Uterus (tissue), 4 donors: Measurements from ENCODE around the gene LRBA. TPM values are rescaled to one million over a fixed set of nuclear protein-coding genes. Genes with fewer than 3 reads are reported as not detected.

Source experiments
- DNase-seq, 2 donors: peaks; one replicate each; pipeline ENCODE4 v3.0.0-alpha.2; 2019 to 2020
- H3K27ac ChIP-seq, 2 donors: fragments of 200-600 bp; sonication (generic); 1 replicate in 1 of 2; 2 replicates in 1 of 2; pipeline ENCODE4 v1.5.1; 2016 to 2018
- H3K27me3 ChIP-seq, 2 donors: fragments of 200-600 bp; sonication (generic); one replicate each; pipeline ENCODE4 v1.5.1; 2018 to 2019; ENCODE audit warnings: control low read depth in 1 of 2
- H3K36me3 ChIP-seq, 2 donors: fragments of 200-600 bp; sonication (generic); one replicate each; pipeline ENCODE4 v1.5.1; 2019; ENCODE audit warnings: control low read depth in 1 of 2
- H3K4me1 ChIP-seq, 2 donors: fragments of 200-600 bp; sonication (generic); one replicate each; pipeline ENCODE4 v1.5.1; 2018 to 2019; ENCODE audit warnings: control low read depth in 1 of 2
- H3K4me3 ChIP-seq, 2 donors: fragments of 200-600 bp; sonication (generic); 1 replicate in 1 of 2; 2 replicates in 1 of 2; pipeline ENCODE4 v1.5.1; 2018 to 2019; ENCODE audit warnings: mild to moderate bottlenecking in 1 of 2
- H3K9me3 ChIP-seq, 2 donors: fragments of 200-600 bp; sonication (generic); one replicate each; pipeline ENCODE4 v1.5.1; 2019; ENCODE audit warnings: control low read depth in 1 of 2
- CTCF ChIP-seq, 4 experiments: fragments of 200-600 bp in 2 of 4; fragments of 450-650 bp in 2 of 4; sonication (generic) in 2 of 4; IDR thresholded peaks; one replicate each; pipeline ENCODE4 v1.5.1; 2016 to 2019; ENCODE audit warnings: antibody characterized with exemption in 4 of 4, mild to moderate bottlenecking in 2 of 4, moderate library complexity in 1 of 4
- POLR2A ChIP-seq, 2 donors: fragments of 450-650 bp; IDR thresholded peaks; one replicate each; pipeline ENCODE4 v1.6.1; 2016; ENCODE audit warnings: antibody characterized with exemption in 2 of 2, mild to moderate bottlenecking in 1 of 2, moderate library complexity in 1 of 2
- intact Hi-C: fragments of 100-400 bp; cut with DNase I; formaldehyde crosslinking; loops from one replicate; pipeline ENCODE4 v1.15.1; 2023; ENCODE audit warnings: low total_unique reads
- total RNA-seq, 4 donors: library from RNA; depleted of rRNA in 3 of 4; stranded (reverse); fragments of >200 nt in 3 of 4; gene quantifications; one replicate each; pipeline versions ENCODE4 v1.1.0 to v1.2.4, GENCODE V29; 2014 to 2023
- donor health status: DM: yes; HTN: yes; CAD: no.

LRBA gene
- total RNA-seq, 4 donors from 2014 or later = 32.0 to 126 (median 41.7) TPM

- DNase-seq = no peak
- no peaks in the 10 kb centered on the region for H3K4me1 ChIP-seq
- H3K36me3 ChIP-seq = no peaks in the 10 kb centered on the region
- no peak overlapping the region for H3K27ac ChIP-seq
- no peaks in the 10 kb centered on the region for H3K9me3 ChIP-seq
- H3K4me3 ChIP-seq = no peak overlapping the region
- intact Hi-C loops = no loop called here
- H3K27me3 ChIP-seq = no peaks in the 10 kb centered on the region
- no peak for TF ChIP-seq CTCF (IDR thresholded peaks at IDR 0.05)
- no peak for TF ChIP-seq POLR2A (IDR thresholded peaks at IDR 0.05)
These were observed 685.7 kb downstream of the LRBA start for GRCh38 chr4:150329373-150329772.

GRCh38 chr4:150328496-150328895 lies 686.6 kb downstream of the LRBA start:
- no peaks in the 10 kb centered on the region for H3K4me1 ChIP-seq
- H3K36me3 ChIP-seq = no peaks in the 10 kb centered on the region
- no peak for TF ChIP-seq CTCF (IDR thresholded peaks at IDR 0.05)
- TF ChIP-seq POLR2A (IDR thresholded peaks at IDR 0.05) = no peak
- no peak overlapping the region for H3K27ac ChIP-seq
- no peak for DNase-seq
- intact Hi-C loops = no loop called here
- no peaks in the 10 kb centered on the region for H3K27me3 ChIP-seq
- H3K4me3 ChIP-seq = no peak overlapping the region
- H3K9me3 ChIP-seq = no peaks in the 10 kb centered on the region

GRCh38 chr4:150327262-150327780 lies 687.8 kb downstream of the LRBA start:
- Histone ChIP-seq H3K36me3 (no peaks in the 10 kb centered on the region), H3K9me3 (no peaks in the 10 kb centered on the region), H3K27ac (no peak overlapping the region), H3K4me3 (no peak overlapping the region), H3K27me3 (no peaks in the 10 kb centered on the region), H3K4me1 (no peaks in the 10 kb centered on the region)
- intact Hi-C loops = no loop called here
- DNase-seq = no peak
- no peak for TF ChIP-seq POLR2A (IDR thresholded peaks at IDR 0.05)
- no peak for TF ChIP-seq CTCF (IDR thresholded peaks at IDR 0.05)

- DNase-seq = no peak
- Histone ChIP-seq H3K4me3 (no peak overlapping the region), H3K4me1 (no peaks in the 10 kb centered on the region), H3K9me3 (no peaks in the 10 kb centered on the region), H3K27ac (no peak overlapping the region), H3K27me3 (no peaks in the 10 kb centered on the region), H3K36me3 (no peaks in the 10 kb centered on the region)
- TF ChIP-seq CTCF (IDR thresholded peaks at IDR 0.05) (no peak), POLR2A (IDR thresholded peaks at IDR 0.05) (no peak)
- intact Hi-C loops = no loop called here
These were observed 689.2 kb downstream of the LRBA start for GRCh38 chr4:150325872-150326271.

- H3K27ac ChIP-seq = no peak overlapping the region
- TF ChIP-seq CTCF (IDR thresholded peaks at IDR 0.05) (no peak), POLR2A (IDR thresholded peaks at IDR 0.05) (no peak)
- H3K9me3 ChIP-seq = no peaks in the 10 kb centered on the region
- H3K36me3 ChIP-seq = no peaks in the 10 kb centered on the region
- no peaks in the 10 kb centered on the region for H3K27me3 ChIP-seq
- intact Hi-C loops = no loop called here
- no peaks in the 10 kb centered on the region for H3K4me1 ChIP-seq
- H3K4me3 ChIP-seq = no peak overlapping the region
- no peak for DNase-seq
These were observed 691.4 kb downstream of the LRBA start for GRCh38 chr4:150323406-150324325.
